H9 (cell line): ENCODE results near the gene MAP3K9. TPM values are rescaled to one million over a fixed set of nuclear protein-coding genes. Genes with fewer than 3 reads are reported as not detected.

ENCODE experiments used
- DNase-seq: peaks from one replicate; pipeline ENCODE4 v3.0.0-alpha.2; 2017
- H2AFZ ChIP-seq: one replicate; pipeline ENCODE4 v1.6.1; 2013; ENCODE audit warnings: mild to moderate bottlenecking, low read length, control low read depth, moderate library complexity
- H2AK5ac ChIP-seq: 2 replicates; pipeline ENCODE4 v1.6.1; 2013; ENCODE audit warnings: low read length, control low read depth, mixed read lengths; ENCODE audit not compliant: insufficient read length
- H2BK120ac ChIP-seq: one replicate; pipeline ENCODE4 v1.6.1; 2013; ENCODE audit warnings: low read depth, mild to moderate bottlenecking, low read length, control low read depth, inconsistent platforms; ENCODE audit not compliant: poor library complexity, severe bottlenecking
- H2BK12ac ChIP-seq: 2 replicates; pipeline ENCODE4 v1.6.1; 2013; ENCODE audit warnings: low read length, control low read depth, mixed read lengths, low read depth; ENCODE audit not compliant: insufficient read length
- H2BK15ac ChIP-seq: 2 replicates; pipeline ENCODE4 v1.6.1; 2013; ENCODE audit warnings: low read depth, low read length, control low read depth
- H2BK20ac ChIP-seq: one replicate; pipeline ENCODE4 v1.6.1; 2013; ENCODE audit warnings: low read depth, mild to moderate bottlenecking, low read length, control low read depth, inconsistent platforms; ENCODE audit not compliant: poor library complexity, severe bottlenecking
- H2BK5ac ChIP-seq: 2 replicates; pipeline ENCODE4 v1.6.1; 2013; ENCODE audit warnings: low read length, control low read depth, mixed read lengths; ENCODE audit not compliant: insufficient read length
- H3K14ac ChIP-seq: 2 replicates; pipeline ENCODE4 v1.6.1; 2013; ENCODE audit warnings: low read length, control low read depth; ENCODE audit not compliant: insufficient read depth
- H3K18ac ChIP-seq: 2 replicates; pipeline ENCODE4 v1.6.1; 2013; ENCODE audit warnings: low read depth, mild to moderate bottlenecking, mixed read lengths, low read length, control low read depth; ENCODE audit not compliant: insufficient read length
- H3K23ac ChIP-seq: 2 replicates; pipeline ENCODE4 v1.6.1; 2013; ENCODE audit warnings: low read length, control low read depth, mixed read lengths, low read depth; ENCODE audit not compliant: insufficient read length
- H3K23me2 ChIP-seq: 2 replicates; pipeline ENCODE4 v1.6.1; 2013; ENCODE audit warnings: low read depth, mild to moderate bottlenecking, mixed read lengths, low read length, control low read depth; ENCODE audit not compliant: insufficient read length, poor library complexity, severe bottlenecking
- H3K27ac ChIP-seq: 2 replicates; pipeline ENCODE4 v1.5.1; 2013; ENCODE audit warnings: low read length, control low read depth, mixed read lengths, low read depth; ENCODE audit not compliant: insufficient read length
- H3K27me3 ChIP-seq: 2 replicates; pipeline ENCODE4 v1.6.1; 2013; ENCODE audit warnings: low read length, control low read depth, inconsistent platforms; ENCODE audit not compliant: insufficient read depth
- H3K4ac ChIP-seq: 2 replicates; pipeline ENCODE4 v1.6.1; 2013; ENCODE audit warnings: low read depth, mild to moderate bottlenecking, control low read depth, inconsistent platforms, low read length, moderate library complexity
- H3K4me1 ChIP-seq: 2 replicates; pipeline ENCODE4 v1.6.1; 2013; ENCODE audit warnings: low read length, control low read depth, inconsistent platforms; ENCODE audit not compliant: insufficient read depth
- H3K4me2 ChIP-seq: 2 replicates; pipeline ENCODE4 v1.6.1; 2013; ENCODE audit warnings: low read length, control low read depth, mixed read lengths; ENCODE audit not compliant: insufficient read length, insufficient read depth
- H3K56ac ChIP-seq: 2 replicates; pipeline ENCODE4 v1.6.1; 2013; ENCODE audit warnings: low read depth, mild to moderate bottlenecking, mixed read lengths, low read length, control low read depth; ENCODE audit not compliant: insufficient read length
- H3K79me1 ChIP-seq: 2 replicates; pipeline ENCODE4 v1.6.1; 2013; ENCODE audit warnings: low read depth, mild to moderate bottlenecking, moderate library complexity, low read length, control low read depth, inconsistent platforms; ENCODE audit not compliant: insufficient read depth, poor library complexity, severe bottlenecking
- H3K79me2 ChIP-seq: 2 replicates; pipeline ENCODE4 v1.6.1; 2013; ENCODE audit warnings: low read length, control low read depth, inconsistent platforms; ENCODE audit not compliant: insufficient read depth
- H3K9ac ChIP-seq: 2 replicates; pipeline ENCODE4 v1.6.1; 2013; ENCODE audit warnings: low read length, control low read depth, mixed read lengths; ENCODE audit not compliant: insufficient read length; ENCODE audit errors: extremely low read depth
- H3K9me3 ChIP-seq: one replicate; pipeline ENCODE4 v1.6.1; 2013; ENCODE audit warnings: low read depth, low read length, inconsistent platforms; ENCODE audit not compliant: control insufficient read depth
- H3T11ph ChIP-seq: one replicate; pipeline ENCODE4 v1.6.1; 2013; ENCODE audit warnings: mild to moderate bottlenecking, low read length, control low read depth, inconsistent platforms
- H4K20me1 ChIP-seq: one replicate; pipeline ENCODE4 v1.6.1; 2013; ENCODE audit not compliant: control insufficient read depth, insufficient read length, insufficient read depth
- H4K5ac ChIP-seq: 2 replicates; pipeline ENCODE4 v1.6.1; 2013; ENCODE audit warnings: low read depth, mild to moderate bottlenecking, mixed read lengths, low read length, control low read depth; ENCODE audit not compliant: insufficient read length
- H4K8ac ChIP-seq: replicated peaks from 2 replicates; pipeline ENCODE4 v1.6.1; 2013; ENCODE audit warnings: low read length, control low read depth, mixed read lengths, low read depth; ENCODE audit not compliant: insufficient read length
- H4K91ac ChIP-seq: 2 replicates; pipeline ENCODE4 v1.6.1; 2013; ENCODE audit warnings: low read depth, mild to moderate bottlenecking, moderate library complexity, mixed read lengths, low read length, control low read depth; ENCODE audit not compliant: insufficient read length
- H3K27ac Mint-ChIP-seq, 3 experiments: 2 replicates in 2 of 3; 3 replicates in 1 of 3; pipeline ENCODE4 v1.8.0; 2020 to 2021; ENCODE audit warnings: mixed read lengths in 3 of 3, mild to moderate bottlenecking in 1 of 3, moderate library complexity in 1 of 3
- H3K27me3 Mint-ChIP-seq: 2 replicates; pipeline ENCODE4 v1.8.0; 2021; ENCODE audit warnings: low read depth, mild to moderate bottlenecking, moderate library complexity, mixed read lengths
- H3K36me3 Mint-ChIP-seq, 3 experiments: 2 replicates in 2 of 3; 3 replicates in 1 of 3; pipeline ENCODE4 v1.8.0; 2020 to 2021; ENCODE audit warnings: low read depth in 3 of 3, mixed read lengths in 3 of 3; ENCODE audit not compliant: insufficient read depth in 1 of 3
- H3K4me1 Mint-ChIP-seq, 2 experiments: 2 replicates each; pipeline ENCODE4 v1.8.0; 2020; ENCODE audit warnings: mixed read lengths in 2 of 2
- H3K4me3 Mint-ChIP-seq, 2 experiments: 2 replicates in 1 of 2; 3 replicates in 1 of 2; pipeline ENCODE4 v1.8.0; 2020 to 2021; ENCODE audit warnings: mild to moderate bottlenecking in 2 of 2, mixed read lengths in 2 of 2, moderate library complexity in 1 of 2
- H3K9me3 Mint-ChIP-seq, 2 experiments: 2 replicates in 1 of 2; 3 replicates in 1 of 2; pipeline ENCODE4 v1.8.0; 2020; ENCODE audit warnings: mild to moderate bottlenecking in 2 of 2, mixed read lengths in 2 of 2, moderate library complexity in 1 of 2
- WGBS: extraction: QIAGEN DNeasy Blood & Tissue Kit; methylation state at CpG from one replicate; pipeline ENCODE4 v1.1.7; 2013; ENCODE audit warnings: missing lambda C conversion rate, low lambda C conversion rate, mixed read lengths; ENCODE audit not compliant: insufficient read length; ENCODE audit errors: extremely low coverage; 5-methylcytosine and 5-hydroxymethylcytosine counted together
- total RNA-seq: library from RNA; stranded (reverse); gene quantifications from 2 replicates; pipeline ENCODE4 v1.2.1, GENCODE V29; 2021
- TF ChIP-seq, protein P1 (sequence below): fragments of 200-600 bp; sonication (generic); conservative IDR thresholded peaks from 3 replicates; pipeline ENCODE4 v1.8.0; 2021; ENCODE audit warnings: antibody characterized with exemption, mild to moderate bottlenecking

Gene MAP3K9
- total RNA-seq, 1 experiment from 2014 or later, result 20.0 TPM

DNA sequence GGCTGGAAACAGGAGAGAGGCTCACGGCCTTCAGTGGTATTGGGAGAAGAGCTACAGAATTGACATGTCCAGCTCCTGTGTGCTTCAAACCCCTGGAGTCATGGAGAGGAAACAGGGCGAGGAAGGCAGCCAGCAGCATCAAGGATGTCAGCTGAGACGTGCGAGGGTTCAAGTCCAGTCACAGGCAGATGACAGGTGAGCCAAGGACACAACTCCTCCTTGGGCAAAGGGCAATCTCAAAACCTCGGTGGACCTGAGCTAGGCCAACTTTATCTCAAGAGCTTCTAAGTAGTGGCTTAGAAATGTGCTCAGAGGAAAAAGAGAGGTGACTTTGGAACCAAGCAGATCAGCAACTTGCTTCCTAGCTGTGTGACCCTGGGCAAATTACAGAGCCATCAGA lies 86.0 kb downstream of the MAP3K9 start:
- H2BK15ac ChIP-seq, result no peak overlapping the region
- no peaks in the 10 kb centered on the region for H3K79me2 ChIP-seq
- no peaks in the 10 kb centered on the region for H3K27me3 ChIP-seq
- DNase-seq, result no peak
- no peak overlapping the region for H4K5ac ChIP-seq
- no peak overlapping the region for H4K91ac ChIP-seq
- H4K8ac ChIP-seq, result no peak overlapping the region
- H2AFZ ChIP-seq, result no peak overlapping the region
- no peak overlapping the region for H3K27ac ChIP-seq
- TF ChIP-seq, protein P1, sequence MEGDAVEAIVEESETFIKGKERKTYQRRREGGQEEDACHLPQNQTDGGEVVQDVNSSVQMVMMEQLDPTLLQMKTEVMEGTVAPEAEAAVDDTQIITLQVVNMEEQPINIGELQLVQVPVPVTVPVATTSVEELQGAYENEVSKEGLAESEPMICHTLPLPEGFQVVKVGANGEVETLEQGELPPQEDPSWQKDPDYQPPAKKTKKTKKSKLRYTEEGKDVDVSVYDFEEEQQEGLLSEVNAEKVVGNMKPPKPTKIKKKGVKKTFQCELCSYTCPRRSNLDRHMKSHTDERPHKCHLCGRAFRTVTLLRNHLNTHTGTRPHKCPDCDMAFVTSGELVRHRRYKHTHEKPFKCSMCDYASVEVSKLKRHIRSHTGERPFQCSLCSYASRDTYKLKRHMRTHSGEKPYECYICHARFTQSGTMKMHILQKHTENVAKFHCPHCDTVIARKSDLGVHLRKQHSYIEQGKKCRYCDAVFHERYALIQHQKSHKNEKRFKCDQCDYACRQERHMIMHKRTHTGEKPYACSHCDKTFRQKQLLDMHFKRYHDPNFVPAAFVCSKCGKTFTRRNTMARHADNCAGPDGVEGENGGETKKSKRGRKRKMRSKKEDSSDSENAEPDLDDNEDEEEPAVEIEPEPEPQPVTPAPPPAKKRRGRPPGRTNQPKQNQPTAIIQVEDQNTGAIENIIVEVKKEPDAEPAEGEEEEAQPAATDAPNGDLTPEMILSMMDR, result no peak
- no peak overlapping the region for H2BK20ac ChIP-seq
- no peak overlapping the region for H2BK12ac ChIP-seq
- Mint-ChIP-seq H3K27me3 (no peaks in the 10 kb centered on the region), H3K9me3 (no peaks in the 10 kb centered on the region), H3K4me3 (no peak overlapping the region), H3K27ac (peak overlapping the region in 2 of 3 experiments; percentile 21 to 72; a peak in 3 of 7 replicates), H3K36me3 (peaks cover under 1 to 6% (median 4%) of the 10 kb centered on the region in 3 experiments; a peak in 5 of 7 replicates), H3K4me1 (peaks cover 20 to 22% of the 10 kb centered on the region in 2 experiments)
- H3K18ac ChIP-seq, result no peak overlapping the region
- H3T11ph ChIP-seq, result no peak overlapping the region
- no peaks in the 10 kb centered on the region for H3K23me2 ChIP-seq
- no peak overlapping the region for H3K23ac ChIP-seq
- no peak overlapping the region for H3K4me2 ChIP-seq
- no peaks in the 10 kb centered on the region for H3K9me3 ChIP-seq
- H3K79me1 ChIP-seq, result no peaks in the 10 kb centered on the region
- H3K14ac ChIP-seq, result no peak overlapping the region
- no peak overlapping the region for H2BK120ac ChIP-seq
- H2AK5ac ChIP-seq, result no peak overlapping the region
- no peaks in the 10 kb centered on the region; the same call in 1 of the 2 replicates for H3K4me1 ChIP-seq
- no peak overlapping the region for H3K9ac ChIP-seq
- H3K56ac ChIP-seq, result no peak overlapping the region
- no peak overlapping the region for H2BK5ac ChIP-seq
- no peak overlapping the region for H3K4ac ChIP-seq
- no CpG with 5 or more reads among the region's 5 CpGs for WGBS
- no peaks in the 10 kb centered on the region for H4K20me1 ChIP-seq
